CD14-positive monocyte (primary cell): ENCODE results near the gene TMEM175. TPM values are rescaled to one million over a fixed set of nuclear protein-coding genes. Genes with fewer than 3 reads are reported as not detected.

Experiments
- DNase-seq, 3 donors: peaks; one replicate each; pipeline ENCODE4 v3.0.0-alpha.2; 2011 to 2022
- H2AFZ ChIP-seq: 2 replicates; pipeline ENCODE4 v1.6.0; 2012; ENCODE audit warnings: mild to moderate bottlenecking, low read depth, low read length, inconsistent platforms; ENCODE audit not compliant: insufficient read depth, poor library complexity, severe bottlenecking
- H3K27ac ChIP-seq, 2 donors: 1 replicate in 1 of 2; 2 replicates in 1 of 2; pipeline ENCODE4 v1.5.1; 2012 to 2013; ENCODE audit warnings: low read length in 2 of 2, control low read depth in 1 of 2, inconsistent platforms in 1 of 2, low read depth in 1 of 2, mild to moderate bottlenecking in 1 of 2
- H3K27me3 ChIP-seq, 2 donors: one replicate each; pipeline versions ENCODE4 v1.6.0 to v1.6.1; 2011 to 2013; ENCODE audit warnings: low read length in 2 of 2; ENCODE audit not compliant: control insufficient read depth in 2 of 2, insufficient read depth in 2 of 2
- H3K36me3 ChIP-seq, 2 donors: replicated peaks in 1 of 2; 1 replicate in 1 of 2; 2 replicates in 1 of 2; pipeline versions ENCODE4 v1.5.1 to v1.6.1; 2012 to 2013; ENCODE audit warnings: low read length in 2 of 2, control low read depth in 1 of 2, inconsistent platforms in 1 of 2, mild to moderate bottlenecking in 1 of 2; ENCODE audit not compliant: insufficient read depth in 2 of 2, control insufficient read depth in 1 of 2
- H3K4me1 ChIP-seq, 2 donors: 1 replicate in 1 of 2; 2 replicates in 1 of 2; pipeline versions ENCODE4 v1.5.1 to v1.6.1; 2012 to 2013; ENCODE audit warnings: low read length in 2 of 2, control low read depth in 1 of 2, inconsistent platforms in 1 of 2, mild to moderate bottlenecking in 1 of 2, moderate library complexity in 1 of 2; ENCODE audit not compliant: insufficient read depth in 2 of 2, control insufficient read depth in 1 of 2
- H3K4me2 ChIP-seq: replicated peaks from 2 replicates; pipeline ENCODE3; 2012; ENCODE audit warnings: low read length, moderate library complexity, mild to moderate bottlenecking; ENCODE audit not compliant: poor library complexity, severe bottlenecking; ENCODE audit errors: extremely low read depth
- H3K4me3 ChIP-seq, 3 experiments: fragments of 200-600 bp in 1 of 3; sonication (generic) in 1 of 3; replicated peaks in 1 of 3; 1 replicate in 2 of 3; 2 replicates in 1 of 3; pipeline ENCODE4 v1.5.1; 2011 to 2013; ENCODE audit warnings: low read length in 3 of 3, mild to moderate bottlenecking in 3 of 3, control low read depth in 2 of 3, low read depth in 2 of 3, inconsistent platforms in 1 of 3, moderate library complexity in 1 of 3
- H3K79me2 ChIP-seq: 2 replicates; pipeline ENCODE4 v1.6.0; 2012; ENCODE audit warnings: mild to moderate bottlenecking, control low read depth, inconsistent platforms, low read length, moderate library complexity; ENCODE audit not compliant: insufficient read depth
- H3K9ac ChIP-seq: 2 replicates; pipeline ENCODE4 v1.6.0; 2017; ENCODE audit warnings: low read length, mild to moderate bottlenecking; ENCODE audit not compliant: insufficient read depth, poor library complexity, severe bottlenecking
- H3K9me3 ChIP-seq, 2 donors: replicated peaks in 1 of 2; 1 replicate in 1 of 2; 2 replicates in 1 of 2; pipeline versions ENCODE4 v1.5.1 to v1.6.1; 2012 to 2013; ENCODE audit warnings: low read length in 2 of 2, control low read depth in 1 of 2; ENCODE audit not compliant: control insufficient read depth in 1 of 2, insufficient read depth in 1 of 2
- H4K20me1 ChIP-seq: 2 replicates; pipeline ENCODE4 v1.6.0; 2012; ENCODE audit warnings: mild to moderate bottlenecking, low read length, control low read depth, moderate library complexity; ENCODE audit not compliant: insufficient read depth
- H3K27ac Mint-ChIP-seq, 7 donors: one replicate each; pipeline ENCODE4 v1.8.0; 2020; ENCODE audit warnings: mild to moderate bottlenecking in 7 of 7, mixed read lengths in 7 of 7, moderate library complexity in 6 of 7, inconsistent platforms in 2 of 7
- H3K27me3 Mint-ChIP-seq, 3 donors: one replicate each; pipeline ENCODE4 v1.8.0; 2021 to 2022; ENCODE audit warnings: low read depth in 3 of 3, mild to moderate bottlenecking in 3 of 3, mixed read lengths in 3 of 3, moderate library complexity in 3 of 3, inconsistent platforms in 1 of 3
- H3K36me3 Mint-ChIP-seq, 2 donors: one replicate each; pipeline ENCODE4 v1.8.0; 2020; ENCODE audit warnings: mixed read lengths in 2 of 2, inconsistent platforms in 1 of 2, mild to moderate bottlenecking in 1 of 2
- H3K4me1 Mint-ChIP-seq: one replicate; pipeline ENCODE4 v1.8.0; 2020; ENCODE audit warnings: mild to moderate bottlenecking, mixed read lengths
- H3K4me3 Mint-ChIP-seq, 2 donors: one replicate each; pipeline ENCODE4 v1.8.0; 2020; ENCODE audit warnings: mild to moderate bottlenecking in 2 of 2, mixed read lengths in 2 of 2, moderate library complexity in 1 of 2
- H3K9me3 Mint-ChIP-seq, 7 donors: one replicate each; pipeline ENCODE4 v1.8.0; 2020 to 2022; ENCODE audit warnings: mixed read lengths in 7 of 7, mild to moderate bottlenecking in 6 of 7, moderate library complexity in 6 of 7, inconsistent platforms in 2 of 7
- WGBS: methylation state at CpG from one replicate; pipeline ENCODE4 v1.1.5; 2013; ENCODE audit warnings: missing lambda C conversion rate; ENCODE audit not compliant: insufficient coverage; 5-methylcytosine and 5-hydroxymethylcytosine counted together
- intact Hi-C, 2 donors: fragments of 100-400 bp; cut with micrococcal nuclease; formaldehyde crosslinking; loops; one replicate each; pipeline versions ENCODE4 v1.15.0 to v1.15.1; 2023
- polyA plus RNA-seq, 3 donors: library from polyadenylated mRNA; depleted of rRNA in 1 of 3; unstranded in 2 of 3; stranded (reverse) in 1 of 3; fragments of 300-500 nt in 2 of 3; fragments of >200 nt in 1 of 3; fragmentation: Illumina TruSeq in 2 of 3; gene quantifications; 1 replicate in 2 of 3; 2 replicates in 1 of 3; pipeline ENCODE4 v1.2.3, GENCODE V29; 2012 to 2021
- TF ChIP-seq, protein P1 (sequence below): fragments of 200-600 bp; IDR thresholded peaks from one replicate; pipeline ENCODE4 v1.8.0; 2022; ENCODE audit warnings: antibody characterized with exemption, mild to moderate bottlenecking

The TMEM175 gene
- polyA plus RNA-seq, 3 donors: 18.9 to 216 (median 20.7) TPM

DNA sequence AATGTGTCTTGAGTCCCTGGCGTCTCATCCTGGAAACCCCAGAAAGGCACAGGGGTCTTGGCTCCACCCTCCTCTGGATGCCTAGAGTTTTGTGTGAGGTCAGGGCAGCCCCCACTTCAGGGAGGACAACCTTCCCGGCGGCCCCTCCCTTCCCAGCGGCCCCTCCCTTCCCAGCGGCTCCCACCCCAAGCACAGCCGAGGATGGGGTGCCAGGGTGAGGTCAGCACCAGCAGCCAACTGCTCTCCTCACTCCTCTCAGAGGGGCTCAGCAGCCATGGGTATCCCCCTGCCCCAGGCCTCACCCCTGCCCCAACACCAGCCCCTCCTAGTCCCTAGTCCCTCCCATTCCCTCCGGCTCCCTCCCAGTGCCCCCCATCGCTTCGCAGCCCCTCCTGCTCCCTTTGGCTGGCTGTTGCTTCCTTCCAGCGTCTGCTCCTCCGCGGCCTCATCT lies 23.7 kb downstream of the TMEM175 start:
- Mint-ChIP-seq H3K9me3 (peaks cover 0 to 6% (median 0%) of the 10 kb centered on the region in 7 donors), H3K27me3 (no peaks in the 10 kb centered on the region), H3K27ac (no peak overlapping the region), H3K36me3 (peaks cover 45 to 78% of the 10 kb centered on the region in 2 donors), H3K4me1 (no peaks in the 10 kb centered on the region), H3K4me3 (no peak overlapping the region)
- no peak overlapping the region for H3K9ac ChIP-seq
- no peak overlapping the region for H3K4me2 ChIP-seq
- H3K9me3 ChIP-seq: no peaks in the 10 kb centered on the region
- H3K36me3 ChIP-seq: peaks cover 44 to 93% of the 10 kb centered on the region in 2 donors
- no peak for DNase-seq
- TF ChIP-seq, protein P1, sequence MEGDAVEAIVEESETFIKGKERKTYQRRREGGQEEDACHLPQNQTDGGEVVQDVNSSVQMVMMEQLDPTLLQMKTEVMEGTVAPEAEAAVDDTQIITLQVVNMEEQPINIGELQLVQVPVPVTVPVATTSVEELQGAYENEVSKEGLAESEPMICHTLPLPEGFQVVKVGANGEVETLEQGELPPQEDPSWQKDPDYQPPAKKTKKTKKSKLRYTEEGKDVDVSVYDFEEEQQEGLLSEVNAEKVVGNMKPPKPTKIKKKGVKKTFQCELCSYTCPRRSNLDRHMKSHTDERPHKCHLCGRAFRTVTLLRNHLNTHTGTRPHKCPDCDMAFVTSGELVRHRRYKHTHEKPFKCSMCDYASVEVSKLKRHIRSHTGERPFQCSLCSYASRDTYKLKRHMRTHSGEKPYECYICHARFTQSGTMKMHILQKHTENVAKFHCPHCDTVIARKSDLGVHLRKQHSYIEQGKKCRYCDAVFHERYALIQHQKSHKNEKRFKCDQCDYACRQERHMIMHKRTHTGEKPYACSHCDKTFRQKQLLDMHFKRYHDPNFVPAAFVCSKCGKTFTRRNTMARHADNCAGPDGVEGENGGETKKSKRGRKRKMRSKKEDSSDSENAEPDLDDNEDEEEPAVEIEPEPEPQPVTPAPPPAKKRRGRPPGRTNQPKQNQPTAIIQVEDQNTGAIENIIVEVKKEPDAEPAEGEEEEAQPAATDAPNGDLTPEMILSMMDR: no peak
- WGBS: 100% methylated on average over 1 of the region's 12 CpGs
- intact Hi-C loops: no loop called here
- H3K79me2 ChIP-seq: no peaks in the 10 kb centered on the region
- H3K27ac ChIP-seq: no peak overlapping the region
- H2AFZ ChIP-seq: no peak overlapping the region
- H4K20me1 ChIP-seq: peaks cover 18% of the 10 kb centered on the region
- no peaks in the 10 kb centered on the region for H3K4me1 ChIP-seq
- H3K4me3 ChIP-seq: no peak overlapping the region
- H3K27me3 ChIP-seq: no peaks in the 10 kb centered on the region

DNA sequence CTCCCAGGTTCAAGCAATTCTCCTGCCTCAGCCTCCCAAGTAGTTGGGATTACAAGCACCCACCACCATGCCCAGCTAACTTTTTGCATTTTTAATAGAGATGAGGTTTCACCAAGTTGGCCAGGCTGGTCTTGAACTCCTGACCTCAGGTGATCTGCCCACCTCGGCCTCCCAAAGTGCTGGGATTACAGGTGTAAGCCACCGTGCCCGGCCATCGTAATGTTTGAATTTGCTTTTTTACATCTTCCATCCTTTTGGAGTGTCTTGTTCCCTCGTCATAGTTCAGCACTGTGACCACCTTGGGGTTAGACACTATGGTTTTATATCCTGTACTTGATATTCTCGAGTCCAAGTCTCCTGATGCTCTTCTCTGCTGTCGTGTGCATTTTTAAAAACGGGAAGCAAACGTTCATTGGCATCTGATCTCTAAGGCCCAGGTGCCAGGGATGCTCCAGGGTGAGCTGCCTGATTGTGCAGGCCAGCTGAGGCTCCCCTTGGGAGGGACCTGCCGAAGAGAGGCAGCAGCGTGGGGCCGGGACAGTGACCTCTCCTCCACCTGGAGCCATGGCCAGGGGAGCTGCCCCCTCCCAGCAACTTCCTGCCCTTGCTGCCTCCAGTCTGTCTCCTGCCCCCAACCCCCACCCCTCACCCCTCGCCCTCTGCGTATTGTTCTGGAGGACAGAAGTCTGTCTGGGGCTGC lies 24.4 kb downstream of the TMEM175 start:
- no peak overlapping the region for H2AFZ ChIP-seq
- H3K4me3 ChIP-seq: no peak overlapping the region
- peaks cover 18% of the 10 kb centered on the region for H4K20me1 ChIP-seq
- Mint-ChIP-seq H3K27me3 (no peaks in the 10 kb centered on the region), H3K4me3 (no peak overlapping the region), H3K9me3 (peaks cover 0 to 6% (median 0%) of the 10 kb centered on the region in 7 donors), H3K4me1 (no peaks in the 10 kb centered on the region), H3K27ac (peak overlapping the region in 1 of 7 donors; percentile 44), H3K36me3 (peaks cover 45 to 75% of the 10 kb centered on the region in 2 donors)
- TF ChIP-seq, protein P1: no peak
- H3K9ac ChIP-seq: no peak overlapping the region
- no peaks in the 10 kb centered on the region for H3K4me1 ChIP-seq
- WGBS: 89% methylated on average over 7 of the region's 14 CpGs
- no peak overlapping the region for H3K4me2 ChIP-seq
- intact Hi-C loops: no loop called here
- DNase-seq: no peak
- H3K27ac ChIP-seq: no peak overlapping the region
- H3K27me3 ChIP-seq: no peaks in the 10 kb centered on the region
- H3K79me2 ChIP-seq: no peaks in the 10 kb centered on the region
- peaks cover 39 to 91% of the 10 kb centered on the region in 2 donors for H3K36me3 ChIP-seq
- H3K9me3 ChIP-seq: no peaks in the 10 kb centered on the region
